H9 (cell line): ENCODE results near the gene GRID2. TPM values are rescaled to one million over a fixed set of nuclear protein-coding genes. Genes with fewer than 3 reads are reported as not detected.

ENCODE experiments used
- DNase-seq: peaks from one replicate; pipeline ENCODE4 v3.0.0-alpha.2; 2017
- H2AFZ ChIP-seq: one replicate; pipeline ENCODE4 v1.6.1; 2013; ENCODE audit warnings: mild to moderate bottlenecking, low read length, control low read depth, moderate library complexity
- H2AK5ac ChIP-seq: 2 replicates; pipeline ENCODE4 v1.6.1; 2013; ENCODE audit warnings: low read length, control low read depth, mixed read lengths; ENCODE audit not compliant: insufficient read length
- H2BK120ac ChIP-seq: one replicate; pipeline ENCODE4 v1.6.1; 2013; ENCODE audit warnings: low read depth, mild to moderate bottlenecking, low read length, control low read depth, inconsistent platforms; ENCODE audit not compliant: poor library complexity, severe bottlenecking
- H2BK12ac ChIP-seq: 2 replicates; pipeline ENCODE4 v1.6.1; 2013; ENCODE audit warnings: low read length, control low read depth, mixed read lengths, low read depth; ENCODE audit not compliant: insufficient read length
- H2BK15ac ChIP-seq: 2 replicates; pipeline ENCODE4 v1.6.1; 2013; ENCODE audit warnings: low read depth, low read length, control low read depth
- H2BK20ac ChIP-seq: one replicate; pipeline ENCODE4 v1.6.1; 2013; ENCODE audit warnings: low read depth, mild to moderate bottlenecking, low read length, control low read depth, inconsistent platforms; ENCODE audit not compliant: poor library complexity, severe bottlenecking
- H2BK5ac ChIP-seq: 2 replicates; pipeline ENCODE4 v1.6.1; 2013; ENCODE audit warnings: low read length, control low read depth, mixed read lengths; ENCODE audit not compliant: insufficient read length
- H3K14ac ChIP-seq: 2 replicates; pipeline ENCODE4 v1.6.1; 2013; ENCODE audit warnings: low read length, control low read depth; ENCODE audit not compliant: insufficient read depth
- H3K18ac ChIP-seq: 2 replicates; pipeline ENCODE4 v1.6.1; 2013; ENCODE audit warnings: low read depth, mild to moderate bottlenecking, mixed read lengths, low read length, control low read depth; ENCODE audit not compliant: insufficient read length
- H3K23ac ChIP-seq: 2 replicates; pipeline ENCODE4 v1.6.1; 2013; ENCODE audit warnings: low read length, control low read depth, mixed read lengths, low read depth; ENCODE audit not compliant: insufficient read length
- H3K23me2 ChIP-seq: 2 replicates; pipeline ENCODE4 v1.6.1; 2013; ENCODE audit warnings: low read depth, mild to moderate bottlenecking, mixed read lengths, low read length, control low read depth; ENCODE audit not compliant: insufficient read length, poor library complexity, severe bottlenecking
- H3K27ac ChIP-seq: 2 replicates; pipeline ENCODE4 v1.5.1; 2013; ENCODE audit warnings: low read length, control low read depth, mixed read lengths, low read depth; ENCODE audit not compliant: insufficient read length
- H3K27me3 ChIP-seq: 2 replicates; pipeline ENCODE4 v1.6.1; 2013; ENCODE audit warnings: low read length, control low read depth, inconsistent platforms; ENCODE audit not compliant: insufficient read depth
- H3K4ac ChIP-seq: 2 replicates; pipeline ENCODE4 v1.6.1; 2013; ENCODE audit warnings: low read depth, mild to moderate bottlenecking, control low read depth, inconsistent platforms, low read length, moderate library complexity
- H3K4me1 ChIP-seq: 2 replicates; pipeline ENCODE4 v1.6.1; 2013; ENCODE audit warnings: low read length, control low read depth, inconsistent platforms; ENCODE audit not compliant: insufficient read depth
- H3K4me2 ChIP-seq: 2 replicates; pipeline ENCODE4 v1.6.1; 2013; ENCODE audit warnings: low read length, control low read depth, mixed read lengths; ENCODE audit not compliant: insufficient read length, insufficient read depth
- H3K56ac ChIP-seq: 2 replicates; pipeline ENCODE4 v1.6.1; 2013; ENCODE audit warnings: low read depth, mild to moderate bottlenecking, mixed read lengths, low read length, control low read depth; ENCODE audit not compliant: insufficient read length
- H3K79me1 ChIP-seq: 2 replicates; pipeline ENCODE4 v1.6.1; 2013; ENCODE audit warnings: low read depth, mild to moderate bottlenecking, moderate library complexity, low read length, control low read depth, inconsistent platforms; ENCODE audit not compliant: insufficient read depth, poor library complexity, severe bottlenecking
- H3K79me2 ChIP-seq: 2 replicates; pipeline ENCODE4 v1.6.1; 2013; ENCODE audit warnings: low read length, control low read depth, inconsistent platforms; ENCODE audit not compliant: insufficient read depth
- H3K9ac ChIP-seq: 2 replicates; pipeline ENCODE4 v1.6.1; 2013; ENCODE audit warnings: low read length, control low read depth, mixed read lengths; ENCODE audit not compliant: insufficient read length; ENCODE audit errors: extremely low read depth
- H3K9me3 ChIP-seq: one replicate; pipeline ENCODE4 v1.6.1; 2013; ENCODE audit warnings: low read depth, low read length, inconsistent platforms; ENCODE audit not compliant: control insufficient read depth
- H3T11ph ChIP-seq: one replicate; pipeline ENCODE4 v1.6.1; 2013; ENCODE audit warnings: mild to moderate bottlenecking, low read length, control low read depth, inconsistent platforms
- H4K20me1 ChIP-seq: one replicate; pipeline ENCODE4 v1.6.1; 2013; ENCODE audit not compliant: control insufficient read depth, insufficient read length, insufficient read depth
- H4K5ac ChIP-seq: 2 replicates; pipeline ENCODE4 v1.6.1; 2013; ENCODE audit warnings: low read depth, mild to moderate bottlenecking, mixed read lengths, low read length, control low read depth; ENCODE audit not compliant: insufficient read length
- H4K8ac ChIP-seq: replicated peaks from 2 replicates; pipeline ENCODE4 v1.6.1; 2013; ENCODE audit warnings: low read length, control low read depth, mixed read lengths, low read depth; ENCODE audit not compliant: insufficient read length
- H4K91ac ChIP-seq: 2 replicates; pipeline ENCODE4 v1.6.1; 2013; ENCODE audit warnings: low read depth, mild to moderate bottlenecking, moderate library complexity, mixed read lengths, low read length, control low read depth; ENCODE audit not compliant: insufficient read length
- H3K27ac Mint-ChIP-seq, 3 experiments: 2 replicates in 2 of 3; 3 replicates in 1 of 3; pipeline ENCODE4 v1.8.0; 2020 to 2021; ENCODE audit warnings: mixed read lengths in 3 of 3, mild to moderate bottlenecking in 1 of 3, moderate library complexity in 1 of 3
- H3K27me3 Mint-ChIP-seq: 2 replicates; pipeline ENCODE4 v1.8.0; 2021; ENCODE audit warnings: low read depth, mild to moderate bottlenecking, moderate library complexity, mixed read lengths
- H3K36me3 Mint-ChIP-seq, 3 experiments: 2 replicates in 2 of 3; 3 replicates in 1 of 3; pipeline ENCODE4 v1.8.0; 2020 to 2021; ENCODE audit warnings: low read depth in 3 of 3, mixed read lengths in 3 of 3; ENCODE audit not compliant: insufficient read depth in 1 of 3
- H3K4me1 Mint-ChIP-seq, 2 experiments: 2 replicates each; pipeline ENCODE4 v1.8.0; 2020; ENCODE audit warnings: mixed read lengths in 2 of 2
- H3K4me3 Mint-ChIP-seq, 2 experiments: 2 replicates in 1 of 2; 3 replicates in 1 of 2; pipeline ENCODE4 v1.8.0; 2020 to 2021; ENCODE audit warnings: mild to moderate bottlenecking in 2 of 2, mixed read lengths in 2 of 2, moderate library complexity in 1 of 2
- H3K9me3 Mint-ChIP-seq, 2 experiments: 2 replicates in 1 of 2; 3 replicates in 1 of 2; pipeline ENCODE4 v1.8.0; 2020; ENCODE audit warnings: mild to moderate bottlenecking in 2 of 2, mixed read lengths in 2 of 2, moderate library complexity in 1 of 2
- WGBS: extraction: QIAGEN DNeasy Blood & Tissue Kit; methylation state at CpG from one replicate; pipeline ENCODE4 v1.1.7; 2013; ENCODE audit warnings: missing lambda C conversion rate, low lambda C conversion rate, mixed read lengths; ENCODE audit not compliant: insufficient read length; ENCODE audit errors: extremely low coverage; 5-methylcytosine and 5-hydroxymethylcytosine counted together
- total RNA-seq: library from RNA; stranded (reverse); gene quantifications from 2 replicates; pipeline ENCODE4 v1.2.1, GENCODE V29; 2021
- TF ChIP-seq, protein P1 (sequence below): fragments of 200-600 bp; sonication (generic); conservative IDR thresholded peaks from 3 replicates; pipeline ENCODE4 v1.8.0; 2021; ENCODE audit warnings: antibody characterized with exemption, mild to moderate bottlenecking

Gene GRID2
- total RNA-seq, 1 experiment from 2014 or later: 21.8 TPM

DNA sequence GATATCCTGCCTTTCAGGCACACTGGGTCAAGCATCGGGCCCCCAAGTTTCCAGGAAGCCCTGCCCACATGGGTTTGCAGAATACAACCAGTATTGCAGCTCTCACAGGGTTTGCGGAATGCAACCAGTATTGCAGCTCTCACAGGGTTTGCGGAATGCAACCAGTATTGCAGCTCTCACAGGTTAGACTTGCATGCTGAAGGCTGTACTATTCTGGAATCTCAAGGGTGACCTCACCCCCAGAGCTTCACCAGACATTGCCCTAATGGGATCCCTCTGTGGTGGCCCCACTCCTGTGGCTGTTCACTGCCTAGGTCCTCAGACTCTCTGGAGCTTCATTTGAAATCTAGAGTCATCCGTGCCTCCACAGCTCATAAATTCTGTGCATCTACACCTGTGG lies 884.1 kb downstream of the GRID2 start:
- Mint-ChIP-seq H3K4me3 (no peak overlapping the region), H3K9me3 (no peaks in the 10 kb centered on the region), H3K4me1 (peaks cover 0 to 4% of the 10 kb centered on the region in 2 experiments; a peak in 1 of 4 replicates), H3K27ac (no peak overlapping the region), H3K27me3 (no peaks in the 10 kb centered on the region), H3K36me3 (peaks cover 0 to 1% (median 0%) of the 10 kb centered on the region in 3 experiments; a peak in 2 of 7 replicates)
- Histone ChIP-seq H3K27ac (no peak overlapping the region), H2BK20ac (no peak overlapping the region), H2BK120ac (no peak overlapping the region), H3K9me3 (no peaks in the 10 kb centered on the region), H2AFZ (no peak overlapping the region), H3K9ac (no peak overlapping the region), H3K27me3 (no peaks in the 10 kb centered on the region), H4K5ac (no peak overlapping the region), H3K79me2 (no peaks in the 10 kb centered on the region), H3K56ac (no peak overlapping the region), H3K4me1 (no peaks in the 10 kb centered on the region), H3T11ph (no peak overlapping the region), H3K4ac (no peak overlapping the region), H3K18ac (no peak overlapping the region), H4K91ac (no peak overlapping the region), H4K20me1 (no peaks in the 10 kb centered on the region), H2BK12ac (no peak overlapping the region), H3K23ac (no peak overlapping the region), H2AK5ac (no peak overlapping the region), H3K4me2 (no peak overlapping the region), H4K8ac (no peak overlapping the region), H2BK5ac (no peak overlapping the region), H3K14ac (no peak overlapping the region), H3K23me2 (no peaks in the 10 kb centered on the region), H2BK15ac (no peak overlapping the region), H3K79me1 (no peaks in the 10 kb centered on the region)
- WGBS: no CpG with 5 or more reads among the region's 4 CpGs
- DNase-seq: no peak
- TF ChIP-seq, protein P1, sequence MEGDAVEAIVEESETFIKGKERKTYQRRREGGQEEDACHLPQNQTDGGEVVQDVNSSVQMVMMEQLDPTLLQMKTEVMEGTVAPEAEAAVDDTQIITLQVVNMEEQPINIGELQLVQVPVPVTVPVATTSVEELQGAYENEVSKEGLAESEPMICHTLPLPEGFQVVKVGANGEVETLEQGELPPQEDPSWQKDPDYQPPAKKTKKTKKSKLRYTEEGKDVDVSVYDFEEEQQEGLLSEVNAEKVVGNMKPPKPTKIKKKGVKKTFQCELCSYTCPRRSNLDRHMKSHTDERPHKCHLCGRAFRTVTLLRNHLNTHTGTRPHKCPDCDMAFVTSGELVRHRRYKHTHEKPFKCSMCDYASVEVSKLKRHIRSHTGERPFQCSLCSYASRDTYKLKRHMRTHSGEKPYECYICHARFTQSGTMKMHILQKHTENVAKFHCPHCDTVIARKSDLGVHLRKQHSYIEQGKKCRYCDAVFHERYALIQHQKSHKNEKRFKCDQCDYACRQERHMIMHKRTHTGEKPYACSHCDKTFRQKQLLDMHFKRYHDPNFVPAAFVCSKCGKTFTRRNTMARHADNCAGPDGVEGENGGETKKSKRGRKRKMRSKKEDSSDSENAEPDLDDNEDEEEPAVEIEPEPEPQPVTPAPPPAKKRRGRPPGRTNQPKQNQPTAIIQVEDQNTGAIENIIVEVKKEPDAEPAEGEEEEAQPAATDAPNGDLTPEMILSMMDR: no peak
